T-helper 17 cell (primary cell): ENCODE results near the gene MMP24. TPM values are rescaled to one million over a fixed set of nuclear protein-coding genes. Genes with fewer than 3 reads are reported as not detected.
"Not testable (repeated sequence)": the region's sequence is repeated elsewhere in the genome, so short reads cannot be mapped to it uniquely, and the experiment has no call there.

Source experiments
- ATAC-seq: fragments of 150-1000 bp; cut with Tn5 transposase; 2 replicates; pipeline ENCODE4 v1.10.0; 2021; ENCODE audit warnings: mild to moderate bottlenecking, moderate library complexity
- DNase-seq, 3 donors: peaks; one replicate each; pipeline versions ENCODE4 v3.0.0 to v3.0.0-alpha.2; 2020 to 2021
- H3K9me3 ChIP-seq: one replicate; pipeline ENCODE4 v1.7.0; 2013; ENCODE audit warnings: low read length, mild to moderate bottlenecking; ENCODE audit not compliant: control insufficient read depth, poor library complexity, severe bottlenecking
- H3K27ac Mint-ChIP-seq: one replicate; pipeline ENCODE4 v1.8.0; 2022; ENCODE audit warnings: mild to moderate bottlenecking, moderate library complexity, mixed read lengths
- H3K27me3 Mint-ChIP-seq: one replicate; pipeline ENCODE4 v1.8.0; 2022; ENCODE audit warnings: mixed read lengths
- H3K36me3 Mint-ChIP-seq: one replicate; pipeline ENCODE4 v1.8.0; 2022; ENCODE audit warnings: low read depth, mixed read lengths
- H3K4me1 Mint-ChIP-seq: one replicate; pipeline ENCODE4 v1.8.0; 2022; ENCODE audit warnings: mild to moderate bottlenecking, mixed read lengths
- H3K4me3 Mint-ChIP-seq: one replicate; pipeline ENCODE4 v1.8.0; 2022; ENCODE audit warnings: mild to moderate bottlenecking, moderate library complexity, mixed read lengths
- total RNA-seq, 4 donors: library from RNA in 2 of 4; stranded (reverse) in 2 of 4; gene quantifications; one replicate each; pipeline ENCODE4 v1.2.3 and lab custom pipeline; 2022 to 2026

Gene MMP24
- total RNA-seq, 2 donors from 2014 or later = 0.15 to 0.16 TPM

GRCh38 chr20:35311822-35312221 lies 85.3 kb downstream of the MMP24 start:
- no peaks in the 10 kb centered on the region for H3K9me3 ChIP-seq
- no peak for DNase-seq
- Mint-ChIP-seq H3K4me3 (no peak overlapping the region), H3K36me3 (peaks cover 2% of the 10 kb centered on the region), H3K27me3 (no peaks in the 10 kb centered on the region), H3K27ac (no peak overlapping the region), H3K4me1 (peaks cover 15% of the 10 kb centered on the region)
- ATAC-seq = no peak

- Mint-ChIP-seq H3K4me3 (no peak overlapping the region), H3K27ac (no peak overlapping the region), H3K36me3 (peaks cover 2% of the 10 kb centered on the region), H3K4me1 (peaks cover 15% of the 10 kb centered on the region), H3K27me3 (no peaks in the 10 kb centered on the region)
- ATAC-seq (no peak), DNase-seq (no peak)
- no peaks in the 10 kb centered on the region for H3K9me3 ChIP-seq
Measured at GRCh38 chr20:35312318-35312717, 85.8 kb downstream of the MMP24 start.

DNA sequence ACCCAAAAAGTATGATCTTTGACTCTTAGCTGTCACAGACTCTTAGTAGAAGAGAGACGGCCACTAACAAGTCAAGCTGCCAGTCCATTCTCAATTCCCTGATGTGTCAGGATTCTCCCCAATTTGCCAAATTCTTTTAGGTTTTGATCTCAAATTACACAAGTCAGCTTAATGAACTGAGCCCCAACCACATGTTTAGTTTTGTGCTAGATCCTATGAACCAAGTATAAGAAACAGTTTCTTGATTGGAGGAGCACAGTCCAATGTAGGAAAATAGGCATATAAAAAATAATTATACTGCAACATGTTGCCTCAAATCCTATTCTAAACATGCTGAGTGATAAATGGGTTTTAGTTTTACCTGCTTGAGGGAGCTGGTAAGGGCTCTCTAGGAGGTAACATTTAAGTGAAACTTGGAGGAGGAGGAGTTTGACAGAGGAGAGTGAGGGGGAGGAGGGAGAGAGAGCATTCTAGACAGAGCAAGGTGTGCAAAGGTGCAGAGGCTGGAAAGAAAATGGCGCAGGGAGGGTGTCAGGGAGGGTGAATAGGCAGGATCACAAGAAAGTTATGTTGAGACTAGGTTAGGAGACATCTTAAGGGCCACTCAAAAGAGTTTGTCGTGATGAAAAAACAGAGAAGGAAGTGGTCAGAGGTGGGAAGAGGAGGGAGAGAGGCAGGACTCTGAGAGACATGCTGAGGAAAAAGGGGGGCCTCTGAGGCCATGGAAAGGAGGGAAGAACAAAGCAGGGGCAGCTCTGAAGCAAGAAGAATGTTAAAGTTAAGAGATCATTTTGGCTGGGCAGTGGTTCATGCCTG lies 88.5 kb downstream of the MMP24 start:
- ATAC-seq = no peak
- no peak overlapping the region for H3K27ac Mint-ChIP-seq
- DNase-seq = no peak
- H3K9me3 ChIP-seq = no peaks in the 10 kb centered on the region
- no peak overlapping the region for H3K4me3 Mint-ChIP-seq
- H3K27me3 Mint-ChIP-seq = no peaks in the 10 kb centered on the region
- peaks cover 4% of the 10 kb centered on the region for H3K36me3 Mint-ChIP-seq
- H3K4me1 Mint-ChIP-seq = peaks cover 15% of the 10 kb centered on the region

DNA sequence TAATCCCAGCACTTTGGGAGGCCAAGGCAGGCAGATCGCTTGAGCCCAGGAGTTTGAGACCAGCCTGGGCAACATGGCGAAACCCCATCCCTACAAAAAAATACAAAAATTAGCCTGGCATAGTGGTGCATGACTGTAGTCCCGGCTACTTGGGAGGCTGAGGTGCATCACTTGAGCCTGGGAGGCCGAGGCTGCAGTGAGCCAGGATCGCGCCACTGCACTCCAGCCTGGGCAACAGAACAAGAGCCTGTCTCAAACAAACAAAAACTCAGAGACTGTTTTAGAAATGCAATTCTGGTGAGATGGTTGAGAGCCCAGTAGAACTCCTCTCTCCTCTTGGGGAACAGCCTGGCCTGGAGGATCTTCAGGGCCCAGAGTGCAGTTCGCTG lies 89.1 kb downstream of the MMP24 start:
- H3K27ac Mint-ChIP-seq, H3K9me3 ChIP-seq, DNase-seq, ATAC-seq, H3K36me3 Mint-ChIP-seq, H3K27me3 Mint-ChIP-seq, H3K4me3 Mint-ChIP-seq: not testable (repeated sequence)
- peaks cover 15% of the 10 kb centered on the region for H3K4me1 Mint-ChIP-seq

DNA sequence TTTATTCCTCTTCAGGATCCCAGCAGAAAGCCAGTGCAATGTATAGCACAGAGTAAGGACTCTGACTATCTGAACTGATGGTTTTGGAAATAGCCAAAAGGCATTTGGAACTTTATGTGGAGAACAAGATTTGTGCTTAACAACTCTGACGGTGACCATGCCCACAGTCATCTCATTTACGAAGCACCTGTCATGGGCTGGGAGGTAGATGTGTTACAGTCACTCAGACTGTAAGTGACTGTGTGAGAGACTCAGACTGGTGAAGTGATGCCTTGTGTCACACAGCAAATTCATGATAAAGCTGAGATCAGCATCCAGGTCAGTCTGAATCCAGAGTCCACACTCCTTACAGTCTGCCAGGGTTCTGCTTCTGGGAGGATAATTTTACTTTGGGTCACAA lies 89.6 kb downstream of the MMP24 start:
- peaks cover 17% of the 10 kb centered on the region for H3K4me1 Mint-ChIP-seq
- no peak overlapping the region for H3K4me3 Mint-ChIP-seq
- H3K27ac Mint-ChIP-seq = no peak overlapping the region

GRCh38 chr20:35317416-35318210 lies 91.1 kb downstream of the MMP24 start:
- Mint-ChIP-seq H3K27me3 (no peaks in the 10 kb centered on the region), H3K4me1 (peaks cover 12% of the 10 kb centered on the region), H3K27ac (no peak overlapping the region), H3K36me3 (peaks cover 4% of the 10 kb centered on the region), H3K4me3 (no peak overlapping the region)
- DNase-seq (no peak), ATAC-seq (no peak)
- no peaks in the 10 kb centered on the region for H3K9me3 ChIP-seq

More for the DNA sequence above, 89.6 kb downstream of the MMP24 start:
- Mint-ChIP-seq H3K36me3 (peaks cover 4% of the 10 kb centered on the region), H3K27me3 (no peaks in the 10 kb centered on the region)
- DNase-seq = no peak
- no peaks in the 10 kb centered on the region for H3K9me3 ChIP-seq
- no peak for ATAC-seq

DNA sequence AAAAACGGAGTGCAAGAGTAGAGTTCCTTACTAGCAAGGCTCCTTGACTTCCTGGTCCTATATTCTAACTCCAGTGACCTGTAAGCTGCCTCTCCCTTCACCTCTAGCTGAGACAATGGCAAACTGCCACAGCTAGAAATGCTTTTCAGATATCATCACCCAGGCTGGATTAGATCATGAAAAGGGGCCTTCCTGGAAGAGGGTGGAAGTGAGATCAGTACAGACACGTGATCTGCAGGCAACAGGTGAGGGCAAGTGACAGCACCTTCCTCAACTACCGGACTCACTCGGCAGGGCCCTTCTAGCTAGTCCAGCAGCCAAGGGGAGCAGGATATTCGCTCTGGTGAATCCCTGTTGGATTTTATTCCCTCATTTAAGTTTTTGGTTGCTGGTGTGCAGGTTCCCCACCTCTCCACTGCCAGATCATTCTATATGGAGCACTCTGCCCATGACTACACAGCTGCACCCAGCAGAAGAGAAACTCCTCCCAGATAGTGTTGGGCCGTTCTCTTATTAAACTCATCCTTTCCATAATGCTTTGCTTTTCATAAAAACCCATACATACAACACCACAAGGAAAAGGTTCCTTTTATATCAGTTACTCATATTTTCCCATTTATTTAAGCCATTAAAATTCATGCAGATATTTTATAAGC lies 92.1 kb downstream of the MMP24 start:
- H3K27ac Mint-ChIP-seq = no peak overlapping the region
- no peak for ATAC-seq
- H3K4me1 Mint-ChIP-seq = peaks cover 10% of the 10 kb centered on the region
- no peaks in the 10 kb centered on the region for H3K27me3 Mint-ChIP-seq
- no peak for DNase-seq
- H3K4me3 Mint-ChIP-seq = no peak overlapping the region
- no peaks in the 10 kb centered on the region for H3K9me3 ChIP-seq
- H3K36me3 Mint-ChIP-seq = peaks cover 2% of the 10 kb centered on the region

DNA sequence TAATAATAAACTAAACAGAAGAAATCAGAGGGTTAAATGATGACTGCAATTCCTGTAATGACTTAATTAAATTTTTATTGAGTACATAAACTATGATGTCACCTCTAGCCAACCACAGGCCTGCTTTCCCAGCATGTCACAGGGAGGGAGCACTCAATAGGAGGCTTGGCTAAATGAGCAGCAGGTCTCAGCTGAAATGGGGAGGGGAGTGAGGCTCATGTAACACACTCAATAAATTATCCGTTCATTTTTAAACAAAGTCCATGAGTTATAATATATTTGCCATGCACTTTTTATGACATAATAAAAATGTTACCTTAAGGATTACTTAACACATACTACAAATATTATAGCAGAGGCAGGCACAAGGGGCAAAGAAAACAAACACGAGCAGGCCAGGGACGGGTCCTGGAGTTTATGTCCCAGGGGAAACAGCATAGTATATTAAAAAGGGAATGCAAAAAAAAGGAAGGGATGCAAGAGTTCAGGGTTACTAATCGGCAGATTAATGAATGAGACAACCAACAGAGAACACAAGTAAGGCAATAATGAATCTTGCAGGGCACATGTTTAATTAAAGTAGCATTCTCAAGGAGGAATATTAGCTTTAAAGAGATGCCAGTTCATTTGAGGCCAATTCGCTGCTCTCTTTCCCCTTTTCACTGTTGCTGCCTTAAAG lies 92.8 kb downstream of the MMP24 start:
- no peak overlapping the region for H3K27ac Mint-ChIP-seq
- H3K4me1 Mint-ChIP-seq = peaks cover 10% of the 10 kb centered on the region
- ATAC-seq (no peak), DNase-seq (no peak)
- no peaks in the 10 kb centered on the region for H3K9me3 ChIP-seq
- no peak overlapping the region for H3K4me3 Mint-ChIP-seq
- H3K36me3 Mint-ChIP-seq = peaks cover 2% of the 10 kb centered on the region
- H3K27me3 Mint-ChIP-seq = no peaks in the 10 kb centered on the region

GRCh38 chr20:35319871-35320197 lies 93.3 kb downstream of the MMP24 start:
- Mint-ChIP-seq H3K27me3 (no peaks in the 10 kb centered on the region), H3K27ac (no peak overlapping the region), H3K36me3 (peaks cover 2% of the 10 kb centered on the region), H3K4me3 (no peak overlapping the region), H3K4me1 (peaks cover 10% of the 10 kb centered on the region)
- ATAC-seq (no peak), DNase-seq (no peak)
- H3K9me3 ChIP-seq = no peaks in the 10 kb centered on the region

DNA sequence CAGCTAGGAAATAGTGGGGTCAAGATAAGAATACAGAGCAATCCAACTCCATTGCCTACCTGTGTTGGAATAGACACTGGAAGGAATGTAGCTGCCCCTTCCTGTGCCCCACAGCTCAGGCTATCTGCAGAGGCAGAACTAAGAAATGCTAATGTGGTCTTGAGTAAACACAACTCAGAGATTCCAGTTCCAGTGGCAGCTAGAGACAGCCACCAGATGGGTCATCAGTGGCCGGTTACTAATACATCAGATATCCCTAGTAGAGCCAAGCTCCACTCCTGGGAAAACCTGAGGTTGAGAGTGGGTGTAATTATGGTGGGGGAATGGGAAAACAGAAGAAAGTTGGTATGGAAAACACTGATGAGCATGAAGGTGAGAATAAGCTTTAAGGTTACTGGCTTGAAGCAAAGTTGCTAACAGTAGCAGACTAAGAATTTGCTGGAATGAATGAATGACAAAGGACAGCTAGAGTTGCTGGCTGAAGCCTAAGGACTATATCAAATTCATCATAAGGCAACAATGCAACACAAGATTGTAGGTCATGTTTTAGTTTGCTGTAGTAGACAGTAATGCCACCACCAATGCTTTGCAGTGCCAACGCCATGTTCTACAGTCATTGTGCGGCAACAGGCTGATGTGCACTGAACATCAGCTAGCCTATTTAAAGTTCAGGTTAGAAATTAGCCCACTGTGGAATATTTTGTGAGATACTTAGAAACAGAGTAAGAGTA lies 94.1 kb downstream of the MMP24 start:
- peaks cover 5% of the 10 kb centered on the region for H3K36me3 Mint-ChIP-seq
- no peaks in the 10 kb centered on the region for H3K27me3 Mint-ChIP-seq
- no peak for DNase-seq
- no peaks in the 10 kb centered on the region for H3K9me3 ChIP-seq
- ATAC-seq = no peak
- H3K4me1 Mint-ChIP-seq = peaks cover 6% of the 10 kb centered on the region
- H3K4me3 Mint-ChIP-seq = no peak overlapping the region
- H3K27ac Mint-ChIP-seq = no peak overlapping the region

DNA sequence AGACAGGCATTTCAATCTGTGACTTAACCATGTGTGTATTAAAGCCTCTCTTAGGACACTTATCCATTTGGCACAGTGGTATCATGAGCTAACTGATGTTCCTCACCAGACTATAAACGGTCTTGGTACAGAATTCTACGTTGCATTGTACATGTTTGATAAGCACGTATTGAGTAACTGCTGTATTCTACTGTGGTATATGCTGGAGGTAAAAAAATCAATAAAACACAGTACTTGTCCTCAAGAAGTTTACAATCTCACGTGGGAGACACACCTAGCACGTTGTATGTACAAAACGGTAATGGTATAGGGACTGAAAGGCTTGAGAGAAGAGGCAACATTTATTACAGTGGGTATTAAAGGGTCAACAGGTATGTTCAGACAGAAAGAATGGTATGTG lies 98.9 kb downstream of the MMP24 start:
- H3K9me3 ChIP-seq = no peaks in the 10 kb centered on the region
- peaks cover 7% of the 10 kb centered on the region for H3K36me3 Mint-ChIP-seq
- no peak overlapping the region for H3K4me3 Mint-ChIP-seq
- no peak for ATAC-seq
- DNase-seq = no peak
- peaks cover 6% of the 10 kb centered on the region for H3K4me1 Mint-ChIP-seq
- H3K27me3 Mint-ChIP-seq = no peaks in the 10 kb centered on the region
- H3K27ac Mint-ChIP-seq = peak overlapping the region; percentile 56

DNA sequence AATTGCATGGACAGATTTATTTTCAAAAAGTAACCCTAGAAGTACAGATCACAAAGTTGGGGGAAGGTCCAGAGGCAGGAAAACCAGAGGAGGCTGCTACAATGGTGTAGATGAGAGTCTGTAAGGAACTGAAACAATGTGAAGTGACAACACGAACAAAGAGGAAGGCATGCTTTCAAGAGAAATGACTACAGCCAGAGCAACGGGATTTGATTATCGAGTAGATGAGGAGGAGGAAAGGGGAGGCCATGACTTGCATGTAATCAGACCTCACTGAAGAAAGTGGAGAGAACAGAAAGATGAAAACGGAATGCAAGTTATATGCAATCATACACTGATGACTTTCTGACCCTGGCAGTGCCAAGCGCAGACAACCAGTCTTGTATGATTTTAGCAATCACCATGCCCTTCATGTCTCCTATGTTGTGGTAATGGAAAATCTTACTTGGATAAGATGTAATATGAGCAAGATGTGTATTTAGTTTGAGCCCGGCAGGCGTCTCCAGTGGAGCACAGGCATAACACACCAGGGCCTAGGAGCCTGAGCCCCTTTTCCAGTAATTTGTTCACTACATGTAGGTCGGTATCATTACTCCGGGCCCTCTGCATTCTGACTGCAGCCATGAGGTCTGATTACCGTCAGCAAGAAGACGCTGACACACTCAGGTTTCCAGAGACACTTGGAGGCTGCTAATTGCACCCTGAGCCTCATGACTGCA lies 99.7 kb downstream of the MMP24 start:
- peak overlapping the region; percentile 56 for H3K27ac Mint-ChIP-seq

More for the DNA sequence above, 99.7 kb downstream of the MMP24 start:
- peaks cover 4% of the 10 kb centered on the region for H3K4me1 Mint-ChIP-seq
- no peak overlapping the region for H3K4me3 Mint-ChIP-seq
- H3K27me3 Mint-ChIP-seq = no peaks in the 10 kb centered on the region
- ATAC-seq (no peak), DNase-seq (no peak)
- no peaks in the 10 kb centered on the region for H3K9me3 ChIP-seq
- peaks cover 7% of the 10 kb centered on the region for H3K36me3 Mint-ChIP-seq
